GM10847 (cell line): ENCODE measurements around the gene COLQ.

Source experiments
- POLR2A ChIP-seq: IDR thresholded peaks from 2 replicates; pipeline ENCODE4 v1.6.1; 2011; ENCODE audit not compliant: insufficient read length; ENCODE audit errors: extremely low read depth

Gene COLQ

DNA sequence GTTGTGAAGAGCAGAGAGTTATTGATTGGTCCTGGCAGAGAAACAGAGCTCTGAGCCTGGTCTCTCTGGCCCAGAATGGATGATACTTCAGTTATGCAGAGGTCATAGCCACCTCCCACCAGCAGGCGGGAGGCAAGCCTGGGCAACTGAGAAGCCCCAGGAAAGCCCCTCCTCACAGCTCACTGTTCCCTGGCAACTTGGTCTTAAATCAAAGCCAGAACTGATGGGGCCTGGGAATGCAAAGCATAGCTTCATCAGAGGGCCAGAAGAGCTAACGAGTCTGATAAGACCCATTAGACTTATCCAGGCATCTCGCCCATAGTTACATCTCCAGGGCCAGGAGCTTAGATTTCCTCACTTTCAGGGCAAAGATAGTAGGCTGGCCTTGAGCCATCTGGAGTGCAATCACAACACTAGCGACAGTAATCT is 5.5 kb upstream of the COLQ start:
- no peak for TF ChIP-seq POLR2A

DNA sequence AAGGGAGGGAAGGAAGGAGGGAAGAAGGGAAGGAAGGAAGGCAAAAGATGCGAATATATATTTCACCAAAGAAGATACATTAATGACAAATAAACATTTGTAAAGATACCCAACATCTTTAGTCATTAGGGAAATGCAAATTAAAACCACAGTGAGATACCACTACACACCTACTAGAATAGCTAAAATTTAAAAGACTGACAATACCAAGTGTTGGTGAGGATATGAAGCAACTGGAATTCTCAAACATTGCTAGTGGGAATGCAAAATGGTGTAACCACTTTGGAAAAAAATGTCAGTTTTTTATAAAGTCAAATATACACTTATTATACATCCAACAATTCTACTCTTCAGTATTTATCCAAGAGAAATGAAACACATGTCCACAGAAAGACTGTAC is 4.3 kb upstream of the COLQ start:
- TF ChIP-seq POLR2A: no peak

DNA sequence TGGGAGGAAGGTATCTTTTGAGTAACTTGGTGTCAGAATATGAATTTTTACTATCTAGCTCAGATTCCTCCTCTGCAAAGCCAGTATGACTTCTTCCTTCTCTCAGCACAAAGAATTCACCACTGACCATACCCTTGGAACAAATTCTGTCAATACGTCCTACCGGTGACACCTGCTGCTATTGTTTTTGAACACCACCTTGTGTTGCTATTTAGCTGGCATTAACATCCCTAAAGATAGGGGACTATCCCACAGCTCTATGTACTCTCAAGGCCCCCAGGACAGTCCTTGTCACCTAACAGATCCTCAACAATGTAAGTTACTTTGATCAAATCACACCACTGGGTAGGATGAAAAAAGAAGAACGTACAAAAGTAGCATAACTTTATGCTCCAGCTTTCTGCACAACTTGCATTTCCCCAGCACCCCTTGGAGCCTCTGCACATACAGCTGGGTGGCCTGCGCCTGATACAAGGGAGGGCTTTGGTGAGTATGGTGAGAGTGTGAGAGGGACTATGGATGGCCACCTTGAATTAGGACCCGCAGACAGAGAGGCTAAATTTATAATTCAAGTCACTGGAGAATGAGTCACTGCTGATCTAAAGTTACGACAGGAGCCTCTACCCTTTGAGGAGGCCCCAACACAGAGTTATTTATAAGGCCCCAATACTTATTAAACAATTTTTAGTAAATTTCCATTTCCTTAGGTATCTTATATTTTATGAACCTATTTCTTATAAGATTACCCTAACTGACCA is 2.3 kb upstream of the COLQ start:
- TF ChIP-seq POLR2A: no peak

DNA sequence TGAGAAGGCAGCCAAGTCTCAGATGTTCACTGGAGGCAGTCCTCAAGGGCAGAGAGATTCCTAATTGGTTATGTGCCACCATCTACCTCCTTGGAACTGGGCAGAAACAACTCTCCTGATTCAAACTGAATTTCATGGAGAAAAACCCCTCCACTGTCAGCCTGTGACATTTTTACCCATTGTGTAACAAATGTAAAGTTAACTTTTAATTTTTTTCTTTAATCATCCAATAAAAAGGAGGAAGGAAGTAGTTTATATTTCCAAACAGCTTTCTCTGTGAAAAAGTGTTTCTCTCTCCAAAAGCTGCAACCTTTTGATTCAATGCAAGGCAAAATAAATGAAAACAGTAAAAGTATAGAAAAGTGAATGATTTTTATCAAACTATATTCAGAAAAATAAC is 510 bp upstream of the COLQ start:
- no peak for TF ChIP-seq POLR2A

DNA sequence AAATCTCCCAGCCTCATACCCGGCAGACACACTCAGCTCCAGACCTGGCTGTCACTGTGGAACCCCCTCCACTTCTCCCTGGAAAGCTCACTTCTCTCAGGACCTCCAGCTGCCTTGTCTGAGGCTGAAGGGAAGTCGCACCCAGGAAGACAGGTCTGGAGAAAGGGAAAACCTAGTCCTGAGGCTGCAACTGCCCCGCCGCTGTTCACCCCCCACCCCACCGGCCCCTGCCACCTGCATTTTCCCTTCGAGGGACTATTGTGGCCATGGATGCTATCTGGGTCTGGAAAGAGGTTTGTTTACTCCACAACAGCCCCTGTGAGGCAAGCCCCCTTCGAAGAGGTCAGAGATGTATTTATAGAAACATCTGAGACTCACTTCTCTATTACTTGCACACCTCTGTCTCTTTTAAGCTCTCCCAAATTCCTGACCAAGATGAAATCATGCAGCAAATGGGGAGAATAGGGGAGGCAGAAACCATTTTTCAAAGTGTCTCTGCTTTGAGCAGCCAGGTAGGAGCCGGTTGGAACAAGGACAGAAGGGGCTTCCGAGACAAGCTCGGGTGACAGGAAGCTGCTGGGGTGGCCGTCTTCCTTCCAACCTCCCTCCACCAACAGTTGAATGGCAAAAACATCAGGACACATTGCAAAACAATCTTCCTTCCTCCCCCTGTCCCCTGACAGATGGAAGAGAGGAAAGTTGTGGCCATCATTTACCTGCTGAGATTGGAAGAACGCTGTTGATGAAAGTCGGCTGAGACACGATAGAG is 518 bp downstream of the COLQ start:
- no peak for TF ChIP-seq POLR2A

DNA sequence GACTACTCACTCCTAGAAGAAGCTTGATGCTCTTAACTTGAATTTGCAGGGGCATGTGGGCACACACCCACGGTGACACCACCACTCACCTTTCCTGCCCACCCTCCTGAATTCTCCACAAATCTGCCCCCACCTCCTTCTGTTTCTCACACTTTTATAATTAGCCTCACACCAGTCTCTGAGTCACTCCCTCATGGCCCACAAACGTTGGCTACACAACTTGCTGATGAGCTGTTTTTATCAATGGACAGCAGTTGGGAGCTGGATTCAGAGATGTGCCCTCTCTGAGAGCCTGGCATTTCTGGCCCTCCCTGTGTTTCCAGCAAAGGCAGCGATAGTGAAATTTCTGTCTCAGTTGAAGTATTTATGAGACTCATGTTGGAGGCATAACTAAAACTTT is 1.3 kb downstream of the COLQ start:
- no peak for TF ChIP-seq POLR2A

DNA sequence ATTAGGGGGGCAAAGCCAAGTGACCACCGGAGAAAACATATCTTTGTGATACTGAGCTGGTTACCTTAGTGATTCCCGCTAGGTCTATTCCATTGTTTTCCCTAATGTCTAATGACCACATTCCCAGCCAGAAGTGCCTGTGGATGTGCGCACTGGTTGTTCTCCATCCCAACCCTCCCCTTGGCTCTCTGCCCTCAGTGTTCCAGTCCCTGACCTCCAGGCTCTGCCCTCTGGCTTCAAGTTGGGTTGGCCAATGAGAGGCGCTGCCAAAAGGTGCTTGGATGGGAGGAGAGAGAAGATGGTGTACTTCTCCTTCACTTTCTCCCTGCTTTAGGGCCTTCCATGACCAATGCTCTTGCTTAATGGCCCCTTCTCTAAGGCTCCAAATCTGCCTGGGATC is 2.4 kb downstream of the COLQ start:
- TF ChIP-seq POLR2A: no peak

DNA sequence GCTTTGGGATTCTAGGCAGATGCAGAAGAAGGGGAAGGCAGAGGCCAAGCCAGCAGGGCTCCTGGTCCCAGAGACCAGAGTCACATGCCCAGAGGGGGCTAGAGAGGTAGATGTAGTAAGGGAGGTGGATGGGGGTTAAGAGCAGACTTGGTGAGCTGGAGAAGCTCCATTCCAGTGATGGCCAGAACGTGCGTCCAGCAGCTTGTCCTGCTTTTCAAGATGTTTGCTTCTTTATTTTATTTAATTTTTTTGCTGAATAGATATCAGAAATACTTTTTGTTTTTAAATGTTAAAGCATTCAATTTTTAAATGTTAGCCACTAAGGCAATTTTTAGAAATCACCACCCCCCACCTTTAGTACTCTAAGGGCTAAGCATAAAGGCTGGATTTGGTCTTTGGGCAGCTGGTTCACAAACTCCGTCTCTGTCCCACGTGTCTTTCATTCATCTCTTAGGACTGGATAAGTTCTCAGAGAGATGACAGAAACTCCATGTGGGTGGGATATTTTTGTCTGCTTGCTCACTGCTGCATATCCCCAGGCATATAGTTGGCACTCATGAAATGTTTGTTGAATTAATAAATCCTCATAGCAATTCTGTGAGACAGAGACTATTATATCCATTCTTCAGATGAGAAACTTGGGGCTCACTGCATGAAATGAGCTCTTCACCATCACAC is 6.7 kb downstream of the COLQ start:
- no peak for TF ChIP-seq POLR2A

DNA sequence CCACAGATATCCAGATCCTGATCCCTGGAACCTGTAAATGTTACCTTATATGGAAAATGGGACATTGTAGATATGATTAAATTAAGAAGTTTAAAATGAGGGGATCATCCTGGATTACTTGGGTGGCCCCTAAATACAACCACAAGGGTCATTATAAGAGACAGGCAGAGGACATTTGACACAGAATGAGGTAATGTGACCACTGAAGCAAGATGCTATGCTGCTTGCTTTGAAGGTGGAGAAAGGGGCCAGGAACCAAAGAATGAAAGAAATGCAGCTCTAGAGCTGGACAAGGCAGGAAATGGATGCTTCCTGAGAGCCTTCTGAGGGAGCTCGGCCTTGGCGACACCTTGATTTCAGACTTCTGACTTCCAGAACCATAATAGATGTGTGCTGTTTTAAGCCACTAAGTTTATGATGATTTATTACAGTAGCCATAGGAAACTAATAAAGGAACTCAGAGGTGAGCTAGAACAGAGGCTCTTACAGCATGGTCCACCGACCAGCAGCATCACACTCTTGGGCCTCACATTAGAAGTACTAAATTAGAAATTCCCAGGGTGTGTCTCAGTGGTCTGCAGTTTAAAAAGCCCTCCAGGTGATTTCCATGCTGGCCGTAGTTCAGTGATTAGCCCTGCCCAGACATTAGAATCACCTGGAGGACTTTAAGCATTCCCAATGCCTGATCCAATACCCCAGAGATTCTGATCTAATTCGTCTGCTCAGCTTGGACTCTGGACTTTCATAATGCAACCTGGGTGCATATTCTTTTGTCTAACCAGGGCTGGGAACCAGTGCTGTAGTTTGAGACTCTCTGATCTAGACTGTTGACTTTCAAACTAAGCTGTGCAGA is 7.5 kb downstream of the COLQ start:
- no peak for TF ChIP-seq POLR2A

DNA sequence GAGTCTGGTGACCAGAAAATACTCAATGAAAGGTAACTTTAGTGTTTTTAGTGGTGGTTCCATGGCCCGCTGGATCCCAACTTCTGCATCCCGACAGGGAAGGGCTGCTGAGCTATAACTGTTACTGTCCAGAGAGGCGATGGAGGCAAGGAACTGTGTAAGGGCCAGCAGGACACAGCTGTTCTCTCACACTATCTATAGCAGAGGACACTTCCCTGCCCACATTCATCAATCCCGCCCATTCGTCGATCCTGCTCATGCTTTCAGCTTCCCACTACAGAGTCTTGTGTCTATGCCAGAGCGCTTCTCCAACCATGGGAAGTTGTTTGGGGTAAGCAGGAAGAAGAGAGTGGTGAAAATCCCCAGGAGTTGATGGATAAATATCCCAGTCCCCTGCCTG is 8.4 kb downstream of the COLQ start:
- no peak for TF ChIP-seq POLR2A

DNA sequence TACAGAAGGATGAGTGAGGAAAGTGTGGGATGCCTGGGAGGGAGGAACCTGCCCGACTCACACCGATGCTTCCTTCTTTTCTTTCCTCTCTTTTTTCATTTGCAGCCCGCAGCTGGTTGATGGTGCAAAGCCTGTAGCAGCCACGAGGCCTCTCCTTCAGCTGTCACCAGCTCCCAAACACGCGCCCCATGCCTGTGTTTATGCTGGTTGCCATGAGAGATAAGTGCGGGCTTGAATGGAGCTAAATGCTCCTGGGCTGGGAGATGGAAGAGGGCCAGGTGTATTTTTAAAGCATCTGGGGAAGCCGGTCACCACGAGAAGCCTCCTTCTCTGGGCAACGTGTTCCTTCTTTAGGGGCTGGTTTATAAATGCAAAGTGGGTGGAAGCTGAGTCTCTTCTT is 9.3 kb downstream of the COLQ start:
- no peak for TF ChIP-seq POLR2A

DNA sequence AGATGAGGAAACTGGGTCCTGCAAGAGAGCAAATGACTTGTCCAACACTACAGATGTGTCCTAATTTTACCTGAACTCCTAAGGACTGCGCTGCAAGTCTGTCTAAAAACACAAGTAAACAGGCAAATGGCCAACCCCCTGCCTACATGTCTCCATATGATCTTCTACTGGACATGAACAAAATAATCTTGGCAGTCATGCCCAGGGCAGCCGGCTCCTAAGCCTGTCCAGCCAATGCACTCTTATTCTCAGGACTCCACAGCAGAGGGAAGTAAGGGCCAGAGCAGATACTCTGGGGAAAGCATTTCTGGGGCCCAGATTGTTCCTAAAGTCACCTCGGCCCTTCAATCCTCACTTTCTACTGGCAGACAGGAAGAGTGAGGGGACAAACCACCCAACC is 10.3 kb downstream of the COLQ start:
- no peak for TF ChIP-seq POLR2A

DNA sequence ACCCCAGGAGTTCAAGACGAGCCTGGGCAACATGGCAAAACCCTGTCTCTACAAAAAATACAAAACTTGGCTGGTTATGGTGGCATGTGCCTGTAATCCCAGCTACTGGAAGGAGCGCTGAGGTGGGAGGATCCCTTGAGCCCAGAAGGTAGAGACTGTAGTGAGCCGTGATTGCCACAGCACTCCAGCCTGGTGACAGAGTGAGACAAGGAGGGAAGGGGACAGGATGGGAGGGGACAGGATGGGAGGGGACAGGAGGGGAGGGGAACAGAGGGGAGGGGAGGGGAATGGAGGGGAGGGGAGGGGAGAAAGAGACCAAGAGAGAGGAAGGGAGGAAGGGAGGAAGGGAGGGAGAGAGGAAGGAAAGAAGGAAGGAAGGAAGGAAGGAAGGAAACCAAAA is 11.0 kb downstream of the COLQ start:
- TF ChIP-seq POLR2A: no peak

DNA sequence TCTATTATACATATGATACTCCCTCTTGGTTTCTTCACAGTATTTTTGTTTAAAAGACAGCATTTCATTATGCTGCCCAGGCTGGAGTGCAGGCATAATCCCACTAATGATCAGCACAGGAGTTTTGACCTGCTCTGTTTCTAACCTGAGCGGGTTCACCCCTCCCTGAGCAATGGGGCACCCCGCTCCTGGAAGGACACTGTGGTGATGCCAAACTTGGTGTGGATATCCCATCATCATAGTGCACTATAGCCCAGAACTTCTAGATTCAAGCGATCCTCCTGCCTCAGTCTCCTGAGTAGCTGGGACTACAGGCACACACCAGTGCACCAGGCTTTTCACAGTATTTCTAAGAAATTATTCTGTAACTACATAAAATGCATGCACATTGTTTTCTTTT is 14.9 kb downstream of the COLQ start:
- TF ChIP-seq POLR2A: no peak

DNA sequence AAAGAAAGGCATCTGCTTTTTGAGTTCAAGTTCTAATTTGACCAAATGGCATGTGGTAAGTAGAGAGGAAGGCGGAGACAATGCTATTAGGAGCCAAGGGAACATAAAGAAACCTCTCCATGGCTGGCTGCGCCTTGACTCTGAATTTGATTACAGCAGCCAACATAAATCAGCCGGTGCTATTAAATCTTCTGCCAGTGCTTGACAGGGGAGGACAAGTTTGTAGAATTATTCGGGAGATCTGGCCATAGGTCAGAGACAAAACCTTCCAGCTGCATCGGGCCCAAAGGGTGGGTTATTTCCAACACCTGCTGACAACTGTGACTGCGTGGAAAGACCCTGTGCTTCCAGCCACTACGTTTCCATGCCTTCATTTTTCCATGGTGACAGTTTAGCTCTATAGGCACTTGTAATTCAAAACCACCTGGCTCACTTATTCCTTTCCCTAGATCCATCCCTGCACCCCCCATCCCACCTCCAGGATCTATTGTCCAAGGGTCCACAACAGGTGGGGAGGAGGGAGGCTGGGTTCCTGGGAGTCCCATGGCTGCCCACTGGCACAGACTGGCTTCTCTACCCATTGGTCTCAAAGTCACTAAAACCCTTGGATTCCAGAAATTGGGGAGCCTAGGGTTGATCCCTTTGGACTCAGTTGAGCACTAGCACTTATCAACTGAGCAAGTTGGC is 15.9 kb downstream of the COLQ start:
- TF ChIP-seq POLR2A: no peak
